GM12878 (cell line): ENCODE results near the gene HAAO. TPM values are rescaled to one million over a fixed set of nuclear protein-coding genes. Genes with fewer than 3 reads are reported as not detected.

Experiments used
- ATAC-seq: fragments of 200-7000 bp; cut with Tn5 transposase; 3 replicates; pipeline ENCODE4 v1.9.1; 2020; ENCODE audit warnings: mild to moderate bottlenecking, moderate library complexity
- BruUV-seq: library from RNA; stranded (reverse); fragments of 400-500 nt; replicated peaks from 2 replicates; lab custom pipeline; 2021; lab: Mats Ljungman, UMichigan
- CTCF ChIA-PET: fragments of 300-600 bp; sonication (Branson Sonifier 250); formaldehyde crosslinking; extraction: SDS; loops from one replicate; lab custom pipeline; 2021; ENCODE audit warnings: inconsistent platforms; lab: Yijun Ruan, JAX
- POLR2A ChIA-PET: fragments of 350-600 bp; formaldehyde crosslinking; extraction: SDS; loops from one replicate; lab custom pipeline; 2021; ENCODE audit warnings: inconsistent platforms; lab: Charles Lee
- RAD21 ChIA-PET: fragments of 300-600 bp; sonication (Branson Sonifier 250); formaldehyde crosslinking; loops from one replicate; lab custom pipeline; 2023; ENCODE audit warnings: antibody characterized with exemption; ENCODE audit not compliant: unreplicated experiment; lab: Charles Lee
- SMC1A ChIA-PET: fragments of 300-600 bp; sonication (Branson Sonifier 250); formaldehyde crosslinking; loops from one replicate; lab custom pipeline; 2023; ENCODE audit not compliant: unreplicated experiment, uncharacterized antibody; lab: Charles Lee
- DNase-seq: peaks from one replicate; pipeline ENCODE4 v3.0.0-alpha.2; 2011; ENCODE audit warnings: low read depth, low spot score
- FAIRE-seq: peaks from 3 replicates; lab custom pipeline; 2011; peaks lifted over from hg19 to GRCh38; lab: Jason Lieb, UNC
- H2AFZ ChIP-seq: 2 replicates; pipeline ENCODE4 v1.6.0; 2011; ENCODE audit warnings: low read depth, low read length, control low read depth; ENCODE audit not compliant: control insufficient read depth
- H3K27ac ChIP-seq: 2 replicates; pipeline ENCODE4 v1.5.1; 2011; ENCODE audit warnings: control low read depth; ENCODE audit not compliant: control insufficient read depth, insufficient read depth
- H3K27me3 ChIP-seq, 2 experiments: replicated peaks in 1 of 2; 2 replicates each; pipeline versions ENCODE4 v1.6.0 to v1.6.1; 2011; ENCODE audit warnings: low read length in 1 of 2; ENCODE audit not compliant: control insufficient read depth in 2 of 2, insufficient read depth in 2 of 2
- H3K36me3 ChIP-seq, 2 experiments: 2 replicates each; pipeline ENCODE4 v1.5.1; 2011; ENCODE audit warnings: low read length in 1 of 2; ENCODE audit not compliant: control insufficient read depth in 2 of 2, insufficient read depth in 2 of 2
- H3K4me1 ChIP-seq: 2 replicates; pipeline ENCODE4 v1.6.1; 2011; ENCODE audit warnings: mild to moderate bottlenecking, low read length, moderate library complexity, mixed read lengths; ENCODE audit not compliant: control insufficient read depth, insufficient read depth
- H3K4me2 ChIP-seq: 2 replicates; pipeline ENCODE4 v1.6.0; 2011; ENCODE audit warnings: control low read depth; ENCODE audit not compliant: control insufficient read depth, insufficient read depth
- H3K4me3 ChIP-seq: fragments of 200-600 bp; sonication (generic); 2 replicates; pipeline ENCODE4 v1.5.1; 2016
- H3K79me2 ChIP-seq: 2 replicates; pipeline ENCODE4 v1.6.0; 2011; ENCODE audit warnings: low read length; ENCODE audit not compliant: control insufficient read depth, insufficient read depth
- H3K9ac ChIP-seq: 2 replicates; pipeline ENCODE4 v1.8.0; 2011; ENCODE audit warnings: low read length, control low read depth, mixed read lengths; ENCODE audit not compliant: control insufficient read depth, insufficient read depth
- H3K9me3 ChIP-seq: replicated peaks from 3 replicates; pipeline ENCODE4 v1.5.1; 2011; ENCODE audit warnings: mild to moderate bottlenecking, low read length; ENCODE audit not compliant: control insufficient read depth, insufficient read depth
- H4K20me1 ChIP-seq: 2 replicates; pipeline ENCODE4 v1.6.0; 2011; ENCODE audit not compliant: control insufficient read depth, insufficient read depth
- ATF2 ChIP-seq: IDR thresholded peaks from 2 replicates; pipeline ENCODE4 v1.6.1; 2012; ENCODE audit warnings: low read length, inconsistent platforms
- BRCA1 ChIP-seq: IDR thresholded peaks from 2 replicates; pipeline ENCODE4 v1.6.1; 2011; ENCODE audit warnings: low read depth, low read length, improper control_type of control experiment
- CTCF ChIP-seq, 3 experiments: IDR thresholded peaks in 2 of 3; conservative IDR thresholded peaks in 1 of 3; 2 replicates each; pipeline ENCODE4 v1.5.1; 2011; ENCODE audit warnings: low read depth in 3 of 3, low read length in 3 of 3, mild to moderate bottlenecking in 3 of 3, control low read depth in 2 of 3, moderate library complexity in 2 of 3, inconsistent platforms in 1 of 3, mixed read lengths in 1 of 3; ENCODE audit not compliant: control insufficient read depth in 2 of 3, insufficient read depth in 1 of 3; ENCODE audit errors: extremely low read depth in 1 of 3
- HDGF ChIP-seq: fragments of 450-650 bp; IDR thresholded peaks from 2 replicates; pipeline ENCODE4 v1.6.1; 2016; ENCODE audit warnings: antibody characterized with exemption
- KLF5 ChIP-seq: fragments of 450-650 bp; IDR thresholded peaks from 2 replicates; pipeline ENCODE4 v1.6.1; 2014; ENCODE audit warnings: mild to moderate bottlenecking; ENCODE audit not compliant: partially characterized antibody
- MLLT1 ChIP-seq: fragments of 450-650 bp; IDR thresholded peaks from 2 replicates; pipeline ENCODE4 v1.6.1; 2016; ENCODE audit warnings: mild to moderate bottlenecking
- PKNOX1 ChIP-seq: fragments of 450-650 bp; IDR thresholded peaks from 2 replicates; pipeline ENCODE4 v1.6.1; 2016; ENCODE audit warnings: mild to moderate bottlenecking
- RUNX3 ChIP-seq: IDR thresholded peaks from 2 replicates; pipeline ENCODE4 v1.6.1; 2012; ENCODE audit warnings: low read length, inconsistent platforms
- SIX5 ChIP-seq: IDR thresholded peaks from 2 replicates; pipeline ENCODE4 v1.6.1; 2011; ENCODE audit warnings: mild to moderate bottlenecking, low read depth, low read length, moderate library complexity; ENCODE audit not compliant: severe bottlenecking
- STAT3 ChIP-seq: IDR thresholded peaks from 2 replicates; pipeline ENCODE4 v1.6.1; 2011; ENCODE audit warnings: low read depth, low read length, improper control_type of control experiment
- SUPT20H ChIP-seq: IDR thresholded peaks from 2 replicates; pipeline ENCODE4 v1.6.1; 2011; ENCODE audit warnings: low read depth, mild to moderate bottlenecking, low read length, moderate library complexity, borderline replicate concordance; ENCODE audit not compliant: control insufficient read depth
- WGBS: methylation state at CpG from one replicate; pipeline ENCODE4 v1.1.6; 2016; ENCODE audit warnings: low lambda C conversion rate; ENCODE audit not compliant: insufficient replicate concordance, insufficient coverage; ENCODE audit errors: missing lambda C conversion rate; 5-methylcytosine and 5-hydroxymethylcytosine counted together
- in situ Hi-C: fragments of 300-500 bp; cut with MboI; formaldehyde crosslinking; loops from 9 replicates; pipeline ENCODE4 v1.14.3; 2018; ENCODE audit warnings: mixed read lengths
- intact Hi-C: fragments of 100-400 bp; cut with micrococcal nuclease; formaldehyde crosslinking; loops from one replicate; pipeline ENCODE4 v1.14.2; 2022; ENCODE audit not compliant: unreplicated experiment
- polyA plus RNA-seq, 11 experiments: library from polyadenylated mRNA; depleted of rRNA in 4 of 11; unstranded in 6 of 11; stranded (reverse) in 5 of 11; fragments of >200 nt; fragmentation: Nextera tagmentation in 4 of 11; fragmentation: Illumina TruSeq in 1 of 11; extraction: Ambion mirVana in 4 of 11; extraction: Trizol in 1 of 11; gene quantifications; 1 replicate in 1 of 11; 2 replicates in 10 of 11; pipeline versions ENCODE4 v1.2.1 to v1.2.3, GENCODE V29; 2011 to 2016; ENCODE audit warnings: inconsistent platforms in 2 of 11, missing spikeins in 2 of 11, low read depth in 1 of 11
- total RNA-seq, 4 experiments: library from RNA; depleted of rRNA in 3 of 4; stranded (reverse); fragments of >200 nt in 3 of 4; fragmentation: Illumina TruSeq in 1 of 4; extraction: Trizol in 1 of 4; gene quantifications; 2 replicates each; pipeline versions ENCODE4 v1.2.1 to v1.2.3, GENCODE V29; 2013 to 2021

Gene HAAO
- total and polyA plus RNA-seq, 10 of the 15 experiments (the other 5 are each of a cell fraction or from before 2014, with no cell fraction given) = 4.3 to 58.7 (median 26.8) TPM

- TF ChIP-seq PKNOX1 (no peak), RUNX3 (no peak), SUPT20H (no peak), MLLT1 (no peak)
Measured at GRCh38 chr2:42800981-42801380, 8.6 kb upstream of the HAAO start (continued).

- no peak for FAIRE-seq
- CTCF ChIA-PET = interaction anchor here (0.8 to 2.4 kb wide), 5 partner anchors 10 to 137 kb away, joined by 3 to 14 read pairs (median 3); no protein-coding TSS in a partner anchor
- TF ChIP-seq STAT3 = no peak
- no peak for TF ChIP-seq SIX5
- TF ChIP-seq KLF5 = no peak
- TF ChIP-seq CTCF (IDR thresholded peaks at IDR 0.05 in 2 of 3, conservative IDR thresholded peaks at IDR 0.05 in 1 of 3; ENCODE audit: control insufficient read depth in 2 of 3, extremely low read depth in 1 of 3, insufficient read depth in 1 of 3, low read depth in 3 of 3, low read length in 3 of 3) = no peak
- no peak for TF ChIP-seq BRCA1
- no peak for TF ChIP-seq HDGF
- no peak for TF ChIP-seq ATF2
Measured at GRCh38 chr2:42800461-42800962, 8.1 kb upstream of the HAAO start.

More at GRCh38 chr2:42800461-42800962, 8.1 kb upstream of the HAAO start:
- Histone ChIP-seq H3K9ac (no peak overlapping the region), H3K9me3 (no peaks in the 10 kb centered on the region), H3K4me2 (no peak overlapping the region), H3K27me3 (no peaks in the 10 kb centered on the region), H3K79me2 (no peaks in the 10 kb centered on the region; the same call in 1 of the 2 replicates), H4K20me1 (no peaks in the 10 kb centered on the region), H3K36me3 (no peaks in the 10 kb centered on the region), H3K27ac (no peak overlapping the region), H2AFZ (no peak overlapping the region), H3K4me3 (no peak overlapping the region), H3K4me1 (peaks cover 13% of the 10 kb centered on the region)
- 94% methylated on average over 4 of the region's 4 CpGs for WGBS
- in situ Hi-C loops (no loop called here), intact Hi-C loops (no loop called here)
- DNase-seq = no peak
- POLR2A ChIA-PET = interaction anchor here (1.9 kb wide), 1 partner anchor 9 kb away, joined by 14 read pairs; no protein-coding TSS in a partner anchor
- SMC1A ChIA-PET = interaction anchor here (1.0 to 1.2 kb wide), 3 partner anchors 10 to 137 kb away, joined by 3 to 5 read pairs (median 3); no protein-coding TSS in a partner anchor
- no TSS peak for BruUV-seq
- RAD21 ChIA-PET = interaction anchor here (1.3 kb wide), 1 partner anchor 9 kb away, joined by 13 read pairs; no protein-coding TSS in a partner anchor
- no peak for ATAC-seq
